ENCODE results near the gene ELN. TPM values are rescaled to one million over a fixed set of nuclear protein-coding genes. Genes with fewer than 3 reads are reported as not detected.

ELN gene
- total RNA-seq, 1 experiment from 2014 or later = 0.37 TPM

DNA sequence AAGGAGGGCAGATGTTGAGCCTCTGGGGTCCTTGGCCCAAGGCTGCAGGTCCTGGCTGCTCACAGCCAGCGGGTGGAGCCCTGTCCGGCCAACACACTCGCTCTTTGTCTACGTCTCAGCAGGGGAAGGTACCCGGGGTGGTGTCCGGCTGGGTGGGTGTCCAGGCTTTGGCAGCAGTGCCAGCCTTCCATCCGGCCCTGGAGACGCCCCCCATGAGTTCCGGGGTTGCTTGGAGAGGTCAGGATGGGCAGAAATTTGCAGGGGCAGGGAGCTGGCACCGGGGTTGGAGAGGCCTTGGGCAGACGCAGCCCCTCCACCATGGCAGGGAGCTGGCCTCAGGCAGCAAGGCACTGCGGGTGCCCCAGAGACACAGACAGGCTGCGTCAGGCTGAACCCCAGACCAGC lies 42.2 kb upstream of the ELN start:
- Histone ChIP-seq H3K9me3 (ENCODE audit: control insufficient read depth, low read depth, low read length) (no peaks in the 10 kb centered on the region), H3K56ac (ENCODE audit: insufficient read length, low read depth, low read length) (no peak overlapping the region), H2BK20ac (ENCODE audit: low read depth, low read length, poor library complexity, severe bottlenecking) (no peak overlapping the region), H3K27me3 (ENCODE audit: insufficient read depth, low read length) (no peaks in the 10 kb centered on the region), H3K27ac (ENCODE audit: insufficient read length, low read depth, low read length) (no peak overlapping the region), H3K23ac (ENCODE audit: insufficient read length, low read depth, low read length) (no peak overlapping the region), H3K4me1 (ENCODE audit: insufficient read depth, low read length) (no peaks in the 10 kb centered on the region), H2BK12ac (ENCODE audit: insufficient read length, low read depth, low read length) (no peak overlapping the region), H4K5ac (ENCODE audit: insufficient read length, low read depth, low read length) (no peak overlapping the region), H3K23me2 (ENCODE audit: insufficient read length, low read depth, low read length, poor library complexity, severe bottlenecking) (no peaks in the 10 kb centered on the region), H3K79me2 (ENCODE audit: insufficient read depth, low read length) (no peaks in the 10 kb centered on the region), H4K8ac (replicated peaks; ENCODE audit: insufficient read length, low read depth, low read length) (no peak overlapping the region), H2BK15ac (ENCODE audit: low read depth, low read length) (no peak overlapping the region), H3K14ac (ENCODE audit: insufficient read depth, low read length) (no peak overlapping the region; the same call in 1 of the 2 replicates), H3K4ac (ENCODE audit: low read depth, low read length) (no peak overlapping the region), H4K20me1 (ENCODE audit: control insufficient read depth, insufficient read depth, insufficient read length) (no peaks in the 10 kb centered on the region), H4K91ac (ENCODE audit: insufficient read length, low read depth, low read length) (no peak overlapping the region), H3K79me1 (ENCODE audit: insufficient read depth, low read depth, low read length, poor library complexity, severe bottlenecking) (no peaks in the 10 kb centered on the region), H3K18ac (ENCODE audit: insufficient read length, low read depth, low read length) (no peak overlapping the region), H2BK5ac (ENCODE audit: insufficient read length, low read length) (no peak overlapping the region), H3K4me2 (ENCODE audit: insufficient read depth, insufficient read length, low read length) (no peak overlapping the region), H3T11ph (ENCODE audit: low read length) (no peak overlapping the region), H2AFZ (ENCODE audit: low read length) (no peak overlapping the region), H2AK5ac (ENCODE audit: insufficient read length, low read length) (no peak overlapping the region), H2BK120ac (ENCODE audit: low read depth, low read length, poor library complexity, severe bottlenecking) (no peak overlapping the region), H3K9ac (ENCODE audit: extremely low read depth, insufficient read length, low read length) (no peak overlapping the region)
- Mint-ChIP-seq H3K4me1 (peaks cover 0 to 3% of the 10 kb centered on the region in 2 experiments; a peak in 1 of 4 replicates), H3K27me3 (ENCODE audit: low read depth) (peaks cover 3% of the 10 kb centered on the region), H3K9me3 (no peaks in the 10 kb centered on the region; a peak in 2 of 5 replicates), H3K36me3 (ENCODE audit: insufficient read depth in 1 of 3, low read depth in 3 of 3) (no peaks in the 10 kb centered on the region; a peak in 1 of 7 replicates), H3K27ac (no peak overlapping the region), H3K4me3 (no peak overlapping the region)
- WGBS (ENCODE audit: extremely low coverage, insufficient read length, low lambda C conversion rate) = no CpG with 5 or more reads among the region's 13 CpGs
- DNase-seq = no peak
- TF ChIP-seq, protein P1, sequence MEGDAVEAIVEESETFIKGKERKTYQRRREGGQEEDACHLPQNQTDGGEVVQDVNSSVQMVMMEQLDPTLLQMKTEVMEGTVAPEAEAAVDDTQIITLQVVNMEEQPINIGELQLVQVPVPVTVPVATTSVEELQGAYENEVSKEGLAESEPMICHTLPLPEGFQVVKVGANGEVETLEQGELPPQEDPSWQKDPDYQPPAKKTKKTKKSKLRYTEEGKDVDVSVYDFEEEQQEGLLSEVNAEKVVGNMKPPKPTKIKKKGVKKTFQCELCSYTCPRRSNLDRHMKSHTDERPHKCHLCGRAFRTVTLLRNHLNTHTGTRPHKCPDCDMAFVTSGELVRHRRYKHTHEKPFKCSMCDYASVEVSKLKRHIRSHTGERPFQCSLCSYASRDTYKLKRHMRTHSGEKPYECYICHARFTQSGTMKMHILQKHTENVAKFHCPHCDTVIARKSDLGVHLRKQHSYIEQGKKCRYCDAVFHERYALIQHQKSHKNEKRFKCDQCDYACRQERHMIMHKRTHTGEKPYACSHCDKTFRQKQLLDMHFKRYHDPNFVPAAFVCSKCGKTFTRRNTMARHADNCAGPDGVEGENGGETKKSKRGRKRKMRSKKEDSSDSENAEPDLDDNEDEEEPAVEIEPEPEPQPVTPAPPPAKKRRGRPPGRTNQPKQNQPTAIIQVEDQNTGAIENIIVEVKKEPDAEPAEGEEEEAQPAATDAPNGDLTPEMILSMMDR (conservative IDR thresholded peaks at IDR 0.05) = 0 out of 3 replicates have a peak, but pooled peaks have one; percentile 11
